ENCODE measurements around the gene MET. TPM values are rescaled to one million over a fixed set of nuclear protein-coding genes. Genes with fewer than 3 reads are reported as not detected.
"Not testable (repeated sequence)": the region's sequence is repeated elsewhere in the genome, so short reads cannot be mapped to it uniquely, and the experiment has no call there.

Gene MET
- polyA plus RNA-seq, 1 donor: 13.5 TPM

GRCh38 chr7:116698930-116699721, 27.1 kb downstream of the MET start:
- DNase-seq (ENCODE audit: low read depth): no peak

DNA sequence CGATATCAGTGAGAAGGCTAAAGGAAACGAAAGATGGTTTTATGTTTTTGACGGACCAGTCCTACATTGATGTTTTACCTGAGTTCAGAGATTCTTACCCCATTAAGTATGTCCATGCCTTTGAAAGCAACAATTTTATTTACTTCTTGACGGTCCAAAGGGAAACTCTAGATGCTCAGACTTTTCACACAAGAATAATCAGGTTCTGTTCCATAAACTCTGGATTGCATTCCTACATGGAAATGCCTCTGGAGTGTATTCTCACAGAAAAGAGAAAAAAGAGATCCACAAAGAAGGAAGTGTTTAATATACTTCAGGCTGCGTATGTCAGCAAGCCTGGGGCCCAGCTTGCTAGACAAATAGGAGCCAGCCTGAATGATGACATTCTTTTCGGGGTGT, 27.7 kb downstream of the MET start:
- DNase-seq (ENCODE audit: low read depth): no peak

- no peak for DNase-seq (ENCODE audit: low read depth)
Measured at GRCh38 chr7:116702046-116702785, 30.2 kb downstream of the MET start.

DNA sequence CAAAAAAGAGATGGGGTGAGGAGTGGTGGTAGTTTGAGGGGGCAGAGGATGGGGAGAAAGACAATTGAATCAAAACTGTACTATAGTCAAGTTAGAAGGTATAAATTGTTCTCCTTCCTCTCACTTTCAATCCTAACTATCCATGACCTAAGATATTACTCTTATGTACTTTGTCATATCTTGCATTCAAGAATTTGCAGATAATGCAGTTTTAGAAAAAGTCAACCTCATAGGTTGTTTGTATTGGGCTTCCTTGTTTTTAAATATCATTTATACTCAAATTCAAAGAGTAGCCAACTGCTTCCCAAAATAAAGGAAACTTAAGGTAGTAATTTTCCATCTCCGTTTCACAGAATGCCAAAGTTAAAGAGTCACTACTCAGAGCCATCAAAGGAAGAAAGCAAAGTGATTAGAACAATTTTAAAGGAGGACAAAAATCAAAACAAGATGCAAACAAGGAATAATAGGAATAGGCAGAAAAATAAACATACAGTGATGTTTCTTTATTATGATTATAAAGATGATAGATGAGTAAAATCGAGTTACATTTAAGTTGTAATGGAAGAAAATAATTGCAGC, 32.7 kb downstream of the MET start:
- DNase-seq (ENCODE audit: low read depth): no peak

DNA sequence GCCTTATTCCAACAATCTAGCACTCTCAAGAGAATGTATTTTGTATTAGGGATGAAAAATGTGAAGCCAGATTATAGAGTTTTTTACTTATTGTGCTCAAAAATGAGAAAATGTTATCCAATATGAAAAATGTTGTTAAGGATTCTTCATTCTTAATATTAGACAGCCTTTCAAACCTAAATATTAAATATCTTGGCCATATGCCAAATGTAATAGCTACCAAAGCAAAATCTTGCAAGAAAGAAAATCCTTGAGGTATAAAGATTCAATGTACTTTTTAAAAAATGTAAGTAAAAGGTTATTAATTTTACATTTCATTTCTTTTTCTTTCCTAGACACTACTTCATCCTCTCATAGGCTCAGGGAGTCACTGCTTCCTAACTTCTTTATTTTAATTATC, 33.4 kb downstream of the MET start:
- DNase-seq (ENCODE audit: low read depth): no peak

DNA sequence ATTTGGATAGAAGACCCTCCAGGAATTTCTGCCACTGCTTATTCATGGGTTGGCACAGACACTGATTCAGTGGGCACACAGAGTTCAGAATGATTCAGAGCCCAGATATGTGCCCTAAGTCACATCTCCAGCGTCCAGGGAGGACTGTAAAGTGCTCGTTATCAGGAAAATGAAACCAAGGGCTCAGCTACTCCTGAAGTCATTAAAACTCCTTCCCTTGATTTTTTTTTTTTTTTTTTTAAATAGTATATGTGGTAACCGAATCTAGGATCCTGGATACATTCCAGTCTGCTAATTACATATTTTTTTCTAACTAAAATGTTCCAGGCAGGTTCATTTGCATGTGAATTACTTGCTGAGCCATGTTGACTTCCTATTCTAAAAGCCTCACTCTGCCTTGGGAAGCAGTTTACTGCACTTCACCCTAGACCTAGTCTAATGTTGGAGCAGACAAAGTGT, 34.7 kb downstream of the MET start:
- DNase-seq (ENCODE audit: low read depth): no peak

DNA sequence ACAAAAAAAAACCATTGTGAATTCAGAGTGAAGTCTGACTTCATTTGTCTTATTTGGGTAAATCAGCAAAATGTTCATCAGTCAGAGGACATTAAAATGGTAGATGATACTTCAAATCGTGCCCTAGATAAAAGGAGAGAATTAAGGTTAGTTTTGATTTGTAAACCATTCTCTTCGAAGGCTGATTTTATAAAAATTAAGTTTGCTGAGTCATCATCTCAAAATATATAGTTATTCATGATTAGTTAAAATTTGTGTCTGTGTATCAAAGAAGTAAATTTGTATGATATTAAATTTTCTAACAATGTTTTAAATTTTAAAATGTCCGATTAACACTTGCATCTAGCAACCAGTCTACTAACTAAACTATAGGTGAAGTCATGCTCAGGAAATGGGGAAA, 35.3 kb downstream of the MET start:
- no peak for DNase-seq (ENCODE audit: low read depth)

- no peak for DNase-seq (ENCODE audit: low read depth)
Measured at GRCh38 chr7:116708248-116708647, 36.3 kb downstream of the MET start.

DNA sequence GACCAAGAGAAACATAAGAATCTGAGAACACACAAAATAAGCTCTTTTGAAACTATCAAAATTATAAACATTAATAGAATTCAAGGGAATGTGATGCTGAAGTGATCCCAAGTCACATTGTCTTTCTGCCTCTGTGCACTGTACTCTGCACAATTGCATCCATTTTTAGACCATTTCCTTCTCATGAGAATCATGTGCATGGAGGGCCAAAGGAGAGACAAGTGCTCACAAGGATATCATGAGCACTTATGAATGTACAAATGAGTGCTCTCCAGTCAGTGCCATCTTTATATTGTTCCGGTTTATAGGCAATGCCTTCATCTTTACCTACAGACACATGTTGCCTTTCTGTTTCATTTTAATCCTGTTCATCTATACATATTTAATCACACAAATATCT, 36.9 kb downstream of the MET start:
- no peak for DNase-seq (ENCODE audit: low read depth)

DNA sequence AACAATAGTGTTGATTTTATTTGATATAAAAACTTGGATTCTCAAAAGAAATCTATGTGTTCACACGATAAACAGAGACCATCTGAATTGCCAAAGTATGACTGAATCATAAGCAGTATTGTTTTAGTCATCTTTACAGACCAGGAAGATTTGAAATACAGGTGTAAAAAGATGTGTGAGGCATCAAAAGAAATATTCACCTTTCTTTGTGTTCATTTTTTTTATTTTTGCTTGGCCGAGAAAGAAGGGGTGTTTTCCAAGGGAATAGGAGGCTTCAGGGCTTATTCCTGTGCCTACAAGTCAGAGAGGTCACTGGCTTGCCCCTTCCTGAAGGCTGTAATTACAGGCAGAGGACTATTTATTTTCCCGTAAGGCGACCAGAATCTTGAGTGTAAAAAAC, 37.3 kb downstream of the MET start:
- no peak for DNase-seq (ENCODE audit: low read depth)

GRCh38 chr7:116710764-116711452, 38.9 kb downstream of the MET start:
- DNase-seq (ENCODE audit: low read depth): no peak

DNA sequence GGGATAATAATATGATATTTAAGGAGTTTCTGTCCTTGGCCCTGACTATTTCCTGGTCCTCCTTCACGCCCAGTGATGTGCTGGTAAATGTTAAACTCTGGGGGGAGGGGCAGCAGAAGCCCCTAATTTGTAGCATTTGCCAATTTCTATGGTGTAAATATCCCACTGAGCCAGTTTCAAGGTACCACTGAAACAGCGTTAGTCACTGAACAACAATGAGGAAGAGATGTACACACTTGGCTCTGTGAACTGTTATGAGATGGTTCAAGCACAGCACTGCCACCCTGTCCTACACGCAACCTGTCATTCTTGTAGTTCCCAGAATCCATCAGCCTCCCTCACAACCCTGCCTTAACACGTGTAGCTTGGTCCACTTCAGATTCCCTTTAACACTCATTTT, 39.8 kb downstream of the MET start:
- DNase-seq (ENCODE audit: low read depth): no peak

DNA sequence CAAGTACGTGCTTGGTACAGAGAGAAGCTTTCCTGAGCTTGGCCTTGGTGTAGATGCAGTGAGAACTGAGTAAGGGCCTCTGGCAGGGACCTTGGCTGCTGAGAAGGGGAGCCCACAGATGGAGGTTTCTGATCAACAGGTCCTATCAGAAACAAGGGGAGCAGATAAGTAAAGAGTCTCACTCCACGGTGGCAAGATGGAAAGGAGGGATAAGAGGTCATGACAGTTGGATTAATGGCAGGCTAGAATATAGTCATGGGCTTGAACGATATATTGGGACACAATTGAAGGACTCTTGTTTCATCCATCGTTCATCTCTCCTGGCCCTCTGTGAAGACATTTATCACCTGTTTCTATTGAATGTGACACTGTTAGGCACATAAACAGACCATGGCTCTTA, 41.5 kb downstream of the MET start:
- DNase-seq (ENCODE audit: low read depth): no peak

DNA sequence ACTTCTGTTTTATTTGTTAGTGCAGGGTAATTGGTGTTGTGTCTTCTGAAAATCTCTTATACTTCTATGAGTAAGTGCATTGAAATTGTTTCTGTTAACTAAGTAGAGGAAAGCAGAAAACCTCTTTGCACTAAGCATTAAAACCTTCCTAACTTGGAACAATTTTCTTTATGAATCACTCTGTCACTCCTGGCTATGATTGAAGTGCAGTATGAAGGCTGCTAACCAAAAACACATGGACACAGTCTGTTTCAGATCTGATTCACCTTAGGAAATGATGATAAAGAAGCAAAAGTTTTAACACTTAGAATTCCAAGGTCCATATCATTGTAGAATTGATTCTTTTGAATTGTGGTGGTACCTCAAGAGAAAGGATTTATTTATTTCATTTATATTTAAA, 41.9 kb downstream of the MET start:
- DNase-seq (ENCODE audit: low read depth): no peak

DNA sequence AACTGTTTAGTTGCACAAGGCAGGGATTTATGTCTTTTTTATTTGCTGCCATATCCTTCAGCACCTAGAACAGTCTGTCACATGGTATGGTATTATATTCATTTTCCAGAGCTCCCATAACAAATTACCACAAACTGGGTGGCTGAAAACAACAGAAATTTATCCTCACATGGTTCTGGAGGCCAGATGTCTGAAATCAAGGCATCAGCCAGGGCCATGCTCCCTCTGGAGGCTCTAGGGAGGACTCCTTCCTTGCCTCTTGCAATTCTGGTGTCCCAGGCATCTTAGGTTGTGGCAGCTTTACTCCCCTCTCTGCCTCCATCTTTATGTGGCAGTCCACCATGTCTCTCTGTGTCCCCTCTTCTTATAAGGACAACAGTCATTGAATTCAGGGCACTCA, 43.1 kb downstream of the MET start:
- DNase-seq (ENCODE audit: low read depth): no peak

- DNase-seq (ENCODE audit: low read depth): no peak
Measured at GRCh38 chr7:116717137-116717536, 45.1 kb downstream of the MET start.

- DNase-seq (ENCODE audit: low read depth): not testable (repeated sequence)
Measured at GRCh38 chr7:116723959-116724529, 52.0 kb downstream of the MET start.

GRCh38 chr7:116724560-116725231, 52.7 kb downstream of the MET start:
- no peak for DNase-seq (ENCODE audit: low read depth)

GRCh38 chr7:116726149-116726548, 54.2 kb downstream of the MET start:
- DNase-seq (ENCODE audit: low read depth): no peak

DNA sequence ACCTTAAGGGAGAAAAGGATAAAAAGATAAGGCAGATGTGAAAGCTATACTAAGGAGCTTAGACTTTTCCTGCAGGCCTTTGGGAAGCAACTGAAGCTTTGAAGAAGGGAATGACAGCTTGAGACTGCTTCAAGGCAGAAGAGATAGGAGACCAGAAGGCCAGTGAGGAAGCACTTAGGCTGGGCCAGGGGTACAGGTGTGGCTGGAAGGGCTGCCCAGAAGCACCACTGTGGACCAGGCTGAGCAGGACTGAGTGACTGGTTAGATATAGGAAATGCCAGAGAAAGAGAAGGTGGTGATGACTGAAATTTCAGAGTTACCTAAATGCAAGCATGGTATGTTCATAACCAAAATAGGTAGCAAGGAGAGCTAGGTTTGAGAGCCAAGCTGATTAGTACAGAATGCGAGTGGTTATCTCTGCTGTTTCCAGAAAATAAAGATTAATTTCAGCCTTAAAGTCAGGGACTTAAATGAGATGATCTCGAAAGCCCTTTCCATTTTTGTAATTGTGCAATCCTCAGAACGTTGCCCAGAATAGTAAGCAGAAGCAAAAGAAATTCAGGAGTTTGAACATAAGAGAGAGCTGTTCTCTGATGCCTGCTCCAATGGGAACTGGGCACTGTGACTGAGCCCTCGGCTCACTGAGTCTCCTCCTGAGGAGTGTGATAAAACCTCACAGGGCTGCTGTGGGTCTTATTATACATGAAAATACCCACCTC, 54.9 kb downstream of the MET start:
- DNase-seq (ENCODE audit: low read depth): no peak

All from forelimb muscle (tissue), 1 donor.